Measurements from ENCODE around the gene DIDO1. TPM values are rescaled to one million over a fixed set of nuclear protein-coding genes. Genes with fewer than 3 reads are reported as not detected.
"Not testable (repeated sequence)": the region's sequence is repeated elsewhere in the genome, so short reads cannot be mapped to it uniquely, and the experiment has no call there.

DIDO1 gene
- total RNA-seq, 1 experiment from 2014 or later, result 36.5 TPM

DNA sequence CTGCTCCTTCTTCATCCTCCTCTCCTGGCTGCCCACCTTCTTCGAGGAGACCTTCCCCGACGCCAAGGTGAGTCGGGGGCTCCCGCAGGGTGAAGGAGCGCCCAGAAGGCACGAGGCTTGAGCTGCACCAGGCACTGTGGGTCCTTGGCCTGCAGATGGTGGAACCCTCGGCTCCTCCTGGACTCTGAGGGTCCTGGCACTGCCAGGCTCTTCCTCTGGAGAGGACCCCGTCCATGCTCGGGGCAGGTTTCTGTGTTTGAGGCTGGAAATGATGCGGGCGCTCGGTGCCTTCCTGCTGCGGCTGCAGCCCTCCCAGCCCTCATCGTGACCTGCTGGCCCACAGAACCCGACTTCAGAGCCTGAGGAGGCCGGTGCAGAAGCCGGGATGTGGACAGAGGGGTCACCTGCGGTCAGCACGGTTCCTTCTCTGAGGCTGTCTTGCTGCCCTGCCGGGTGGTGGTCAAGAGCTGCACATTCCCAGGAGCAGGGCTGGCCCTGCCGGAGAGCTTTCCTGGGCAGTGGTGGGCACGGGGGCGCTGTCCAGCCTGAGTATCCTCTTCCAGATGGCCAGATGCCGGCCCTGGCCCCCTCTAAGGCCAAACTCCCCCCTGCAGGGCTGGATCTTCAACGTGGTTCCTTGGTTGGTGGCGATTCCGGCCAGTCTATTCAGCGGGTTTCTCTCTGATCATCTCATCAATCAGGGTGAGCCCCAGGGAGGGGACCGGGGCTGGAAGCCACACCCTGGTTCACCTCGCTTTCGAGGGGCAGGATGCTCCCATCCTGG is 37.5 kb upstream of the DIDO1 start:
- DNase-seq (ENCODE audit: low spot score), result no peak
- in situ Hi-C loops (cut with HindIII; ENCODE audit: low sequenced_read_pairs), result no loop called here

DNA sequence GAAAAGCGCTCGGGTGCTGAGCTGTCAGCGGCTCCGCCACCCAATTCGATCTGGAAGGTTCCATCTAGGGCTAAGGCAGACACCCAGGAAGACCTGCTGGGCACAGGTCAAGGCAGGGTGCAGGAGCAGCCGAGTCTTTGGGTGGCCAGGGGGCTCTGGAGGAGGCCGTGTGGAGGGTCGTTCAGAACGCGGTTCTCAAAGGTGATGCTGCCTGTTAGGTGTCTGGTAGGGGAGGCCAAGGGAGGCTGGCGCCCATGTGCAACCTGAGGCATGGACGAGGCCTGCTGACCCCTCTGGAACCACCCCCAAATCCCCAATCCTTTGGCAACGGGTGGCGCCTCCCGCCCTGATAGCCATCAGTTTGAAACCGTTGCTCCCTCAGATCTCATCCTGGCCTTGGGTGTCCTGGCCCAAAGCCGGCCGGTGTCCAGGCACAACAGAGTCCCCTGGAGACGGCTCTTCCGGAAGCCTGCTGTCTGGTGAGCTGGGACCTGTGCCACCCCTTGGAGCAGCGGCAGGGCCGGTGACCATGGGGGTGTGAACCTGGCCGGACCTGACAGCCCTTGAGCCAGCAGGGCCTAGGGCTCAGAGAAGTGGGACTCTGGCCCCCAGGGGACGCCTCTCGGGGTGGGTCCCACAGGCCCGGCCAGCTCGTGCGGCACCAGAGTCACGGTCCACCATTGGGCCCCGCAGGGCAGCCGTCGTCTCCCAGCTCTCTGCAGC is 36.7 kb upstream of the DIDO1 start:
- in situ Hi-C loops (cut with HindIII; ENCODE audit: low sequenced_read_pairs), result no loop called here
- DNase-seq (ENCODE audit: low spot score), result no peak

DNA sequence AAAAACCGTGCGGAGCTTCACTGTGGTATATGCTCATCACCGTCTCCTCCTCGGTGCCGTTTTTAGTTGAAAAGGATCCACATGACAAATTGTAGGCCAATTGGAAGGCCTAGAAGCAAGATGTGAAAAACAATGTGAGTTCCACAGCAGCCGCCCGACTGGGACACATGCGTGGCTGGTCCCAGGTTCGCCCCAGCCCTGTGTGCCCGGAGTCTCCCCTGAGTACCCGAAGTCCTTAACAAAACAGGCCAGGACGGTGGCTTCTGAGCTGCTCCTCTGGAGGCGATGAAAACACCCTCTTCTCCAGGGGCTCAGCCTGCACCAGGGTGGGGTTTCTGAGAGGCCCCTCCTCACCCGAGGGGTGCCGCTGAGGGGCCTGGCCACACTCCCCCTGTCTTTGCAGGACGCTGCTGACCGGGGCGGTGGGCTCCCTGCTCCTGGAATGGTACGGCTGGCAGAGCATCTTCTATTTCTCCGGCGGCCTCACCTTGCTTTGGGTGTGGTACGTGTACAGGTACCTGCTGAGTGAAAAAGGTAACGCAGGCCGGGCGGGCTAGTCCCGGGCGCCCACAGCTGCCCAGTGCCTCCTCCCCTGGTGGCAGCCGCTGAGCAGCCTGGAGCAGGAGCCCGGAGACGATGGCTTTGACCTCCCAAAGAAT is 36.0 kb upstream of the DIDO1 start:
- in situ Hi-C loops (cut with HindIII; ENCODE audit: low sequenced_read_pairs), result no loop called here
- DNase-seq (ENCODE audit: low spot score), result no peak

DNA sequence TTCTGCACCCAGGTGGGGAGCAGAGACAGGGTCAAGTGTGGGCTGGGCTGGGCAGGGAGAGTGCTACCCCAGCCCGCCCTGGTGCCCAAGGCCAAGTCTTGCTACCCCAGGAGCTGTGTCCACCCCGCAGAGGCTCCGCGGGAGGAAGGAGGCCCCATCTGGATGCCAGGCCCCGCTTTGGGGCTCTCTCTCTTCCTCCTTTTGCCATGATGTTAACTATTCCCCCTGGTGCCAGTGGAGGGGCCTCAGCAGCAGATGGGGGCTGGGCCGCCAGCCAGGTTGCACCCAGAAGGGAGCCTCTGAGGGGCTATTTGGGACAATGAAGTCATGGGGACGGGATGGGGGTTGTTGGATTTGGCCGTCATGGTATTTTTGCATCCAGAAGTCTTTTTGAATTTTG is 35.5 kb upstream of the DIDO1 start:
- in situ Hi-C loops (cut with HindIII; ENCODE audit: low sequenced_read_pairs), result no loop called here
- no peak for DNase-seq (ENCODE audit: low spot score)

DNA sequence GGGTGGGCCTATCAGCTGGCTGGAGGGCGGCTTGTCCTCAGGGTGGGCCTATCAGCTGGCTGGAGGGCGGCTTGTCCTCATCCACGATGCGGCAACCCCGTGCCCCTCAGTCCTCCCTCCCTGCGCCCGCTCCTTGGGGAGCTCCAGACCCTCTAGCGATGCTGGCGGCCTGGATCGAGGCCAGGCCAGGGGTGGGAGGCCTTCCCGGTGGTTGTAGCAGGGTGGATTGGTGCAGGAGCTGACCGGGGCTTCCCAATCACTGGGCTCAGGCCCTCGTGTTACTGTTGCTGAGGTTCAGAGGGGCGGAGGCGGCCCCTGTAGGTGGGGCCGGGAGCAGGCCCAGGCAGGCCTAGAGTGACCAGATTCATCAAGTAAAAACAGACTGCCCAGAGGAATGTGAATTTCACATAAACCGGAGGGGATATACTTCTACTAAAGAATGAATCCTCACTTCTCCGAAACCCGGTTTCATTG is 35.0 kb upstream of the DIDO1 start:
- in situ Hi-C loops (cut with HindIII; ENCODE audit: low sequenced_read_pairs), result no loop called here
- DNase-seq (ENCODE audit: low spot score), result peak; percentile 31

DNA sequence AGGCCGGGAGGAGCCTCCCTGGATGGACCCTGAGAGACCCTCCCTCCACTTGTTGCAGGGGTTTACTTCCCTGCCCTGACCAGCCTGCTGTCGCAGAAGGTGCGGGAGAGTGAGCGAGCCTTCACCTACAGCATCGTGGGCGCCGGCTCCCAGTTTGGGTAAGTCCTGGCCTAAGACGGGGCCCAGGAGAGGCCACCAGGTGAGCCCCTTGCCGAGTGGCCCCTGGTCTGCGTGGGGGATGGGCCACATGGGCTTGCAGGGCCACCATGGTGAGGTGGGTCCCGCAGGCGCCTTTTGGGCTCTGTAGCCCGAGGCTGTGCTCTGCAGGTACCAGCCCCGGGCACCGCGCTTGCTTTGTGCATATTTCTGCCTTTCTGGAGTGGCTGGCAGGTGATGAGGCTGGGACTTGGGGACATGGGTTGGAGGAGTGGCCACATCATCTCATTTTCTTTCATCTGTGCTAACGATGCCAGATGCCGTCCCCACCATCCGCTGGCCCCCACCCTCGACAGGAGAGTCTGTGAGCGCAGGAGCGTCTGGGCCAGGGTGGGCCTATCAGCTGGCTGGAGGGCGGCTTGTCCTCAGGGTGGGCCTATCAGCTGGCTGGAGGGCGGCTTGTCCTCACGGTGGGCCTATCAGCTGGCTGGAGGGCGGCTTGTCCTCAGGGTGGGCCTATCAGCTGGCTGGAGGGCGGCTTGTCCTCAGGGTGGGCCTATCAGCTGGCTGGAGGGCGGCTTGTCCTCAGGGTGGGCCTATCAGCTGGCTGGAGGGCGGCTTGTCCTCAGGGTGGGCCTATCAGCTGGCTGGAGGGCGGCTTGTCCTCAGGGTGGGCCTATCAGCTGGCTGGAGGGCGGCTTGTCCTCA is 34.4 kb upstream of the DIDO1 start:
- DNase-seq (ENCODE audit: low spot score); in situ Hi-C loops (cut with HindIII; ENCODE audit: low sequenced_read_pairs): not testable (repeated sequence)

DNA sequence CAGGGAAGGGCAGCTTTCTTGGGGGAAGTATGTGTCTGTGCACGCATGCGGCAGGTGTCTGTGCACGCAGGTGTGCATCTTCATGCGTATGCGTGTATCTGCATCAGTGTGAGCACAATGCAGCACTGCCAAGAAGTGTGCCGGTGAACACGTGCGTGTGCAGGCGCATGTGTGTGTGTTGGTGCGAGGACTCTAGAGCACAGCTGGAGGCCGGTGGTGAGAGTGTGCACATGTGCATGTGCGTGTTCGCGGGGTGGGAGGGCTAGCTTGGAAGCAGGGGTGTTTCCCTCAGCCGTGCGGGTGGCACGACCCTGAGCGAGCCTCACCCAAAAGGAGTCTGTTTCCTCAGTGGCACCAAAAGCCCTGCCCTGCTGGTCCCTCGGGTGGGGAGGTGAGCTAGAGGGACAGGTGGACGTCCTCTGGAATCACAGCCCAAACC is 33.7 kb upstream of the DIDO1 start:
- no peak for DNase-seq (ENCODE audit: low spot score)
- in situ Hi-C loops (cut with HindIII; ENCODE audit: low sequenced_read_pairs), result no loop called here

DNA sequence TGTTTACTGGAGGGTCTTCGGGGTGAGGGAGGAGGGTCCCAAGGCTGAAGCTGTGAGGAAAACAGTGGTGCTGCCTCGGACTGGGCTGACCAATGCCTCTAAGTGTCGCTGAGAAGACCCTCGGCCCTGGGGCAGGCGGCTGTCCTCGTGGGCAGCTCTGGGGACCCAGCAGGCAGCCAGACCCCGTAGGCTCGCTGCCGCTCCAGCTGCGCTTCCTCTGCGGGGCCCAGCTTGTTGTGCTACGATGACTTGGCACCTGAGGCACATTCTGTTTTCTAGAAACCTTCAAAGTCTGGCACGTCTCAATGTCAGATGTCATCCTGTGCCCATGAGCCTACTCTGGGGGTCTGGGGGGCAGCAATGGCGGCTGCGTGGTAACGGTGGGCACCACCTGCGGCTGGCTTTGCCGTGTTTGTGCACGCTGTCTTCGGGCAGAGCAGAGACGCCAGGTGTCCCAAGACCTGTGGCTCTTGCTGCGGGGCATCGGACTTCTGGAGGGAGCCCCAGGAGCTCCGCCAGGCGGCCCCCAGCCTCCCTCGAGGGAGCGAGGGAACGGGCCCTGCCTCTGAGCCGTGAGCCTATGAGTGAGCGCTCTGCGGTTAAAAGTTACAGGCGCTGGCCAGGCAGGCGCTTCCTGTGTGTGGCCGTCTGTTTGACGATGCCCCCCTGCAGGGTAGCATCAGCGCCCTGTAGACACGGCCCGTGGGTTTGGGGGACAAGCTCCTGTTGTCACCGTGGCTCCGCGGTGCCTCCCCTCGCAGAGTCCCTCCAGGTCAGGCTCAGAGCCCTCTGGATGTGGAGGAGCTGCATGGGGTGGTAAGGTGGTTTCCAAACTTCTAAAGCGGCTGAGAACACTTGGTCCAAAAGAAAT is 33.0 kb upstream of the DIDO1 start:
- DNase-seq (ENCODE audit: low spot score), result no peak
- in situ Hi-C loops (cut with HindIII; ENCODE audit: low sequenced_read_pairs), result no loop called here

DNA sequence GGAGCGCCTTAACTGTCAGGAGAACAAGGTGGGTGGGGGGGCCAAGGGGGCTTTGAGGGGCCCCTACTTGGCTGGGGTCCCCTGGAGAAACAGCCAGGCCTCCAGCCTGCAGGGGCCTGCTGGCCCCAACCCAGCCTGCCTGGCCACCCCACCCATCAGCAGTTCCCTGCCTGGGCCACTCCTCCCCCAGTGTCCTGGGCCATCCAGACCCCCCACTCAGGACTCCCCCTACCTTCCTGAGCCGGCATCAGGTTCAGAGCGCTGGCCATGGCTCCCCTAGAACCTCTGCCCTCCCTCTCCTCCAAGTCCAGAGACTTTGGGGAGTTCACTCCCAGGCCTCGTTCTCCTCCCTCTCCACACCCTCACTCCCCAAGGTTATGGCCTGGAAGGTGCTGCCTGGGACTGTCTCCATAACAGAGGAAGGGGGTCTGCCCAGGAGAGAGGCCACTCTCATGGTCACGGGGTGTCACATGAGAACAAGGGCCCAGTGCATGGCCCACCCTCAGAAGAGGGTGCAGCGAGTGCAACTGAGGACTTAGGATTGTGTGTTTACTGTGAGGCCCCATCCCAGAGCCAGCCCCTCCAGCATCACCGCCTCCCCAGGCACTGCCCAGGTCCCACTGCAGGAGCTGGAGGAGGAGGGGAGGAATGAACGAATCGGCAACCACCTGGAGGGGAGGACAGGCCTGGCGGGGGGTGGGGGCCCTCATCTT is 32.2 kb upstream of the DIDO1 start:
- no peak for DNase-seq (ENCODE audit: low spot score)
- in situ Hi-C loops (cut with HindIII; ENCODE audit: low sequenced_read_pairs), result no loop called here

DNA sequence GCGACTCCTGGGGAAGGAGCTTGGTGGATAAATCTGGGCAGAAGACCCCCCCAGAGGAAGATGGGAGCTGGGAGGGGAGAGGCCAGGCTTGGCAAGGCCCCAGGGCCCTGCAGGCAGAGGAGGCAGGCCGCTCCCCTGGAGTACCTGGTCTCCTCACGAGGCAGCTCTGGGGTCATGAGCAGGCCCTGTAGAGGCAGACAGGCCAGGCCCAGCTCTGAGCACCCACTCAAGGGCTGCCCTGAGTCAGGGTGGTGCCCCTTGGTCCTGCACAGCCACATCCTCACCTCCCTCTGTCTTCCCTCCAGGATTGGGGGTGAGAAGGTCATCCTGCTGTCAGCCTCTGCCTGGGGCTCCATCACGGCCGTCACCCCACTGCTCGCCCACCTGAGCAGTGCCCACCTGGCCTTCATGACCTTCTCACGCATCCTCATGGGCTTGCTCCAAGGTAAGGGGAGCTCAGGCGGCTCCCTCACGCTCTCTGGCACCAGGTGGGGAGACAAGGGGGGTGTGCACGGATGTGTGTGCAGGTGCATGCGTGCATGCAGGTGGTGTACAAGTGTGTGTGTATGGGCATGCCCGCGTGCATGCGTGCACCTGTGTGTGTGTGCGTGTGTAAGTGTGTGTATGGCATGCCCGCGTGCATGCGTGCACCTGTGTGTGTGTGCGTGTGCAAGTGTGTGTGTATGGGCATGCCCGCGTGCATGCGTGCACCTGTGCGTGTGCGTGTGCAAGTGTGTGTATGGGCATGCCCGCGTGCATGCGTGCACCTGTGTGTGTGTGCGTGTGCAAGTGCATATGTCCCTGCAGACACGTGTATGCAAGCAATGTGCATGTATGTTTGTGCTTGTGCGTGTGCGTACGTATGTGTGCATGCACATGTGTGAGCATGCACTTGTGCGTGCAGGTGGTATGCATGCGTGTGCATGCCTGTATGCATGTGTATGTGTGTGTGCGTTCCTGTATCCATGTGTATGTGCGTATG is 31.1 kb upstream of the DIDO1 start:
- DNase-seq (ENCODE audit: low spot score), result no peak
- in situ Hi-C loops (cut with HindIII; ENCODE audit: low sequenced_read_pairs), result no loop called here

DNA sequence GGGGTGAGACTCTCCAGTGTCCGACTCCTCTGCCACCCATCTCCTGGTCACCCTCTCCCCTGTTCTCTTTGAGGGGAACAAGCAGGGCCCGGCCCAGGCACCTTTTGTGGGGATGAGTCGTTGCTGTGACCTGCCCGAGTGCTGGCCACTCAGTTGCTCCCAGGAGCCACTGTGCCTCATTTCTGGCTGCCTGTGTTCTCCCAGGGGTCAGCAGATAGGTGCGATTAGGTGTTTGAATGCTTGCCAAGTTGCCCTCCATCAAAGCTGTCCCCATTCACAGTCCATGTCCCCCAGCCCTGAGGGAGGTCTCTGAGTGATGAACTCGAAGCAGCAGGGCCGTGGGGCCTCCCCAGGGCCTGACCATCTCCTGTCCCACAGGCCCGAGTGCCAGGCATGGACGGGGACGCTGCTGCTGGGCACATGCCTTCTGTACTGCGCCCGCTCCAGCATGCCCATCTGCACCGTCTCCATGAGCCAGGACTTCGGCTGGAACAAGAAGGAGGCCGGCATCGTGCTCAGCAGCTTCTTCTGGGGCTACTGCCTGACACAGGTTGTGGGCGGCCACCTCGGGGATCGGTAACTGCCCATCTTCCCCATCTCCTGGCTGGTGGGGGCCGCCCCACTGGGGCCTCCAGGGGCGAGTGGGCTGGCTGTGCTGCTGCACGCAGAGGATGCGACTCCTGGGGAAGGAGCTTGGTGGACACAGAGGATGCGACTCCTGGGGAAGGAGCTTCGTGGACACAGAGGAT is 30.3 kb upstream of the DIDO1 start:
- in situ Hi-C loops (cut with HindIII; ENCODE audit: low sequenced_read_pairs), result no loop called here
- peak; percentile 25 for DNase-seq (ENCODE audit: low spot score)

DNA sequence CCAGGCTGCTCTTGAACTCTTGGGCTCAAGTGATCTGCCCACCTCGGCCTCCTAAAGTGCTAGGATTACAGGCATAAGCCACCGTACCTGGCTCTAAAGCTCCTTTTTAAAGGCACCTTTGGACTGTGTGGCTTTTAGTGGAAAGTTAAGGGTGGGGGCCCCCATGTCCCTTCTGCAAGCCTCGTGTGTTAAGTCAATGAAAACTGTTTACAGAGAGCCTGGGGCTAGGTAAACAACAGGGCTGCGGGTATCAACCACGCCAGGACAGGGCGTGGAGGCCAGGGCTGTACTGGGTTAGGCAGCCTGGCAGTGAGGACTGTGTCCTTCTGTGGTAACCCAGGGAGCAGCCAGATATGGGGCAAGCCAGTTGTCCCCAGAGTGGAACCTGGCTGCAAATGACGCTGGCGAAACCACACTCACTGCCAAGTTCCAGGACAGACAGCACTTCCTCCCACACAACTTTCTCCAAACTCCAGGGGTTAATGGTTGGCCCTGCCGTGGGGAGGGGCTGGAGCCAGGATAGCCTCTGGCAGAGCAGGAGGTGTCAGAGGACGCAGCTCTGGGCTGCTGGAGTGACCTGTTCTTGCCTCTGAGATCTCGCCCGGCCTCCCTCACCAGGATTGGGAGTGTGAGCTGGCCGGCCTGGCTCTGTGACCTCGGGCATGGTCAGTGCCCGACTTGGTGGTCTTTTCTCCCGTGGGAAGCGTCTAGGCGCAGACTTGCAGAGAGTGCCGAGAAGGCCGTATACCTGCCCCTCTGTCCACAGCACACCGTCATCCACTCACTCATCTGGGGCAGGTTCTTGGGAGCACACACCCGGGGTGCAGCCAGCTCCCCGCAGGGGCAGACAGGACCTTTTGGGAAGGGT is 29.4 kb upstream of the DIDO1 start:
- in situ Hi-C loops (cut with HindIII; ENCODE audit: low sequenced_read_pairs), result no loop called here
- DNase-seq (ENCODE audit: low spot score), result no peak

DNA sequence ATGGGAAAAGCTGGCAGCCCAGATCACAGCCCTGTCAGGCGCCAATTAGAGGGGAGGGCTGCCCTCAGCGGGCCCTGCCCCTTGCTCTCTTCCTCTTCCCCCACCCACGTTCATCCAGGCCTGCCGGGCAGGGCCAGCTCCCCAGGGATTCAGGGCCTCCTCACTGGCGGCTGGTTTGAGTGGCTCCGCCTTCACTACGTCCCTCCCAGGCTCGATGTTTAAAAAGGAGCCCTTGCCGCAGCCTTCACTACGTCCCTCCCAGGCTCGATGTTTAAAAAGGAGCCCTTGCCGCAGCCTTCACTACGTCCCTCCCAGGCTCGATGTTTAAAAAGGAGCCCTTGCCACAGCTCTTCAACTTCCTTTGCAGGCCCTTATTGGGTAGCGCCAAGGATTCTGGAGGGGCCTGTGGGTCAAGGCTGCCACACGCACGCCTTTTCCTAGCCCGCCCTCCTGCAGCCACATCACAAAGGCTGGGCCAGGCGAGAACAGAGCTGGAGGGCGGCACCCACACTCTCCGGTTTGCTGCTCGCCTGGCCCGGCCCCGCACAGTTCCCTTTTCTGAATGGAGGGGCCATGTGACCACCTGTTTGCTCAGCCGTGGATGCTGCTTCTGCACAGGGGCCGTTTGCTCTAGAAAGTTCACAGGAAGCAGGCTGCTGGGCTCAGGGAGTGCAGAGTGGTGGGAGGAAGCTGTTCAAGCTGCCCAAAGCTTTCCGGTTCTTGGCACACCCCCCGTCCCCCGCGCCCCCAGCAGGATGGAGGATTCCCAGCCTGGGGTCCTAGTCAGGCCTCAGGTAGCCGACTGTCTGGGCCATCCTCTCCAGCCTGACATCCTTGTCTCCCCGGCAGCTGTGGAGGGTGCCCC is 27.8 kb upstream of the DIDO1 start:
- peak; percentile 23 for DNase-seq (ENCODE audit: low spot score)
- in situ Hi-C loops (cut with HindIII; ENCODE audit: low sequenced_read_pairs), result no loop called here

Measured in G401 (cell line).